B cell (primary cell): Measurements from ENCODE around the gene UNC13A. TPM values are rescaled to one million over a fixed set of nuclear protein-coding genes. Genes with fewer than 3 reads are reported as not detected.

Source experiments
- ATAC-seq: fragments of 200-7000 bp; cut with Tn5 transposase; one replicate; pipeline ENCODE4 v1.10.0; 2021; ENCODE audit warnings: low read depth, mild to moderate bottlenecking, moderate number of reproducible peaks, moderate library complexity
- CTCF ChIA-PET: fragments of 350-600 bp; sonication (Branson Sonifier 250); formaldehyde crosslinking; loops from one replicate; lab custom pipeline; 2021; ENCODE audit warnings: antibody characterized with exemption, inconsistent platforms; lab: Charles Lee
- POLR2A ChIA-PET: fragments of 350-600 bp; sonication (Branson Sonifier 250); formaldehyde crosslinking; loops from one replicate; lab custom pipeline; 2021; ENCODE audit warnings: antibody characterized with exemption; lab: Charles Lee
- DNase-seq: peaks from one replicate; pipeline ENCODE4 v3.0.0; 2013
- H2AFZ ChIP-seq: 2 replicates; pipeline ENCODE4 v1.6.1; 2012; ENCODE audit warnings: mild to moderate bottlenecking, low read depth, low read length; ENCODE audit not compliant: insufficient read depth, poor library complexity, severe bottlenecking
- H3K27ac ChIP-seq, 2 donors: 1 replicate in 1 of 2; 2 replicates in 1 of 2; pipeline ENCODE4 v1.5.1; 2012 to 2013; ENCODE audit warnings: low read length in 2 of 2, mild to moderate bottlenecking in 2 of 2, moderate library complexity in 1 of 2
- H3K27me3 ChIP-seq, 4 experiments: fragments of 200-600 bp in 1 of 4; sonication (generic) in 1 of 4; replicated peaks in 1 of 4; 1 replicate in 2 of 4; 2 replicates in 2 of 4; pipeline versions ENCODE4 v1.6.1 to v1.7.0; 2013 to 2016; ENCODE audit warnings: low read length in 3 of 4, mild to moderate bottlenecking in 2 of 4, mixed read lengths in 1 of 4, moderate library complexity in 1 of 4; ENCODE audit not compliant: insufficient read depth in 4 of 4, control insufficient read depth in 3 of 4; ENCODE audit errors: control extremely low read depth in 1 of 4
- H3K36me3 ChIP-seq, 2 experiments: replicated peaks in 1 of 2; 1 replicate in 1 of 2; 2 replicates in 1 of 2; pipeline versions ENCODE4 v1.6.1 to v1.7.1; 2013; ENCODE audit warnings: low read length in 1 of 2; ENCODE audit not compliant: insufficient read depth in 2 of 2, control insufficient read depth in 1 of 2; ENCODE audit errors: control extremely low read depth in 1 of 2, extremely low read depth in 1 of 2
- H3K4me1 ChIP-seq, 2 donors: fragments of 200-600 bp in 1 of 2; sonication (generic) in 1 of 2; 1 replicate in 1 of 2; 2 replicates in 1 of 2; pipeline versions ENCODE4 v1.5.1 to v1.6.1; 2013 to 2017; ENCODE audit warnings: low read length in 2 of 2; ENCODE audit not compliant: control insufficient read depth in 2 of 2, insufficient read depth in 2 of 2
- H3K4me2 ChIP-seq: replicated peaks from 2 replicates; pipeline ENCODE3; 2012; ENCODE audit warnings: mild to moderate bottlenecking, low read depth, low read length; ENCODE audit not compliant: poor library complexity, severe bottlenecking
- H3K4me3 ChIP-seq, 5 experiments: fragments of 200-600 bp in 1 of 5; sonication (generic) in 1 of 5; 1 replicate in 3 of 5; 2 replicates in 2 of 5; pipeline versions ENCODE4 v1.5.1 to v1.7.0; 2011 to 2016; ENCODE audit warnings: low read length in 4 of 5, mild to moderate bottlenecking in 4 of 5, low read depth in 2 of 5, control low read depth in 1 of 5, moderate library complexity in 1 of 5; ENCODE audit not compliant: insufficient read depth in 1 of 5; ENCODE audit errors: control extremely low read depth in 1 of 5, extremely low read depth in 1 of 5
- H3K79me2 ChIP-seq: fragments of 200-600 bp; sonication (generic); one replicate; pipeline ENCODE4 v1.6.0; 2016; ENCODE audit warnings: low read length; ENCODE audit not compliant: control insufficient read depth, insufficient read depth
- H3K9ac ChIP-seq: fragments of 200-600 bp; sonication (generic); 2 replicates; pipeline ENCODE4 v1.6.1; 2017; ENCODE audit warnings: mild to moderate bottlenecking, low read length, moderate library complexity
- H3K9me3 ChIP-seq, 3 donors: one replicate each; pipeline versions ENCODE4 v1.6.1 to v1.7.1; 2013; ENCODE audit warnings: low read length in 2 of 3; ENCODE audit not compliant: control insufficient read depth in 2 of 3, insufficient read depth in 1 of 3; ENCODE audit errors: control extremely low read depth in 1 of 3
- H4K20me1 ChIP-seq: 2 replicates; pipeline ENCODE4 v1.6.0; 2012; ENCODE audit warnings: mild to moderate bottlenecking, low read length; ENCODE audit not compliant: insufficient read depth, control insufficient read depth, poor library complexity, severe bottlenecking
- H3K27ac Mint-ChIP-seq: one replicate; pipeline ENCODE4 v1.8.0; 2021; ENCODE audit warnings: mixed read lengths
- H3K27me3 Mint-ChIP-seq: one replicate; pipeline ENCODE4 v1.8.0; 2021; ENCODE audit warnings: mixed read lengths
- H3K4me1 Mint-ChIP-seq: one replicate; pipeline ENCODE4 v1.8.0; 2021; ENCODE audit warnings: mixed read lengths
- H3K4me3 Mint-ChIP-seq: one replicate; pipeline ENCODE4 v1.8.0; 2021; ENCODE audit warnings: mixed read lengths
- H3K9me3 Mint-ChIP-seq: one replicate; pipeline ENCODE4 v1.8.0; 2022; ENCODE audit warnings: mixed read lengths; ENCODE audit not compliant: insufficient read depth
- CTCF ChIP-seq: fragments of 200-600 bp; IDR thresholded peaks from one replicate; pipeline ENCODE4 v1.8.0; 2022; ENCODE audit warnings: antibody characterized with exemption, mild to moderate bottlenecking
- EZH2 ChIP-seq: IDR thresholded peaks from 2 replicates; pipeline ENCODE4 v1.6.1; 2012; ENCODE audit warnings: borderline replicate concordance, low read depth, mild to moderate bottlenecking, moderate library complexity, low read length; ENCODE audit not compliant: insufficient read depth, poor library complexity, severe bottlenecking
- WGBS: methylation state at CpG from one replicate; pipeline ENCODE4 v1.1.5; 2013; ENCODE audit warnings: missing lambda C conversion rate; ENCODE audit not compliant: insufficient coverage; 5-methylcytosine and 5-hydroxymethylcytosine counted together
- intact Hi-C: fragments of 100-400 bp; cut with micrococcal nuclease; formaldehyde crosslinking; loops from one replicate; pipeline ENCODE4 v1.10.0; 2022
- polyA plus RNA-seq: library from polyadenylated mRNA; depleted of rRNA; stranded (reverse); fragments of >200 nt; gene quantifications from 2 replicates; pipeline ENCODE4 v1.2.3, GENCODE V29; 2012
- total RNA-seq, 2 donors: library from RNA; stranded (reverse); fragments of 120-200 nt in 1 of 2; gene quantifications; 1 replicate in 1 of 2; 2 replicates in 1 of 2; pipeline versions ENCODE4 v1.2.3 to v1.2.4, GENCODE V29; 2013 to 2022

The UNC13A gene
- total and polyA plus RNA-seq, 2 donors (not counting 1 experiment from before 2014, with no cell fraction given): 0.10 TPM; not detected in 1

- Histone ChIP-seq H3K4me2 (no peak overlapping the region), H3K4me3 (no peak overlapping the region), H2AFZ (no peak overlapping the region), H4K20me1 (peaks cover 8% of the 10 kb centered on the region), H3K36me3 (peaks cover 12 to 68% of the 10 kb centered on the region in 2 experiments), H3K27me3 (no peaks in the 10 kb centered on the region), H3K4me1 (no peaks in the 10 kb centered on the region), H3K27ac (no peak overlapping the region), H3K9me3 (no peaks in the 10 kb centered on the region), H3K9ac (no peak overlapping the region), H3K79me2 (peaks cover 18% of the 10 kb centered on the region)
- TF ChIP-seq EZH2 (no peak), CTCF (no peak)
- 88% methylated on average over 1 of the region's 1 CpG for WGBS
- intact Hi-C loops: no loop called here
- DNase-seq (no peak), ATAC-seq (no peak)
- ChIA-PET CTCF (interaction anchor here (0.6 to 2.0 kb wide), 2 partner anchors 72 to 338 kb away, joined by 3 to 6 read pairs; no protein-coding TSS in a partner anchor), POLR2A (no interaction called here)
- Mint-ChIP-seq H3K9me3 (no peaks in the 10 kb centered on the region), H3K4me3 (no peak overlapping the region), H3K27me3 (no peaks in the 10 kb centered on the region), H3K4me1 (no peaks in the 10 kb centered on the region), H3K27ac (no peak overlapping the region)
Observed at GRCh38 chr19:17567940-17568339, 120.2 kb downstream of the UNC13A start.

- ATAC-seq: no peak
- Histone ChIP-seq H3K4me3 (no peak overlapping the region), H4K20me1 (peaks cover 8% of the 10 kb centered on the region), H2AFZ (no peak overlapping the region), H3K4me1 (no peaks in the 10 kb centered on the region), H3K79me2 (peaks cover 19% of the 10 kb centered on the region), H3K9ac (no peak overlapping the region), H3K9me3 (no peaks in the 10 kb centered on the region), H3K27ac (no peak overlapping the region), H3K27me3 (no peaks in the 10 kb centered on the region), H3K36me3 (peaks cover 13 to 71% of the 10 kb centered on the region in 2 experiments), H3K4me2 (no peak overlapping the region)
- DNase-seq: no peak
- Mint-ChIP-seq H3K4me1 (peaks cover 2% of the 10 kb centered on the region), H3K9me3 (no peaks in the 10 kb centered on the region), H3K27ac (no peak overlapping the region), H3K27me3 (no peaks in the 10 kb centered on the region), H3K4me3 (no peak overlapping the region)
- WGBS: no CpG with 5 or more reads among the region's 3 CpGs
- TF ChIP-seq EZH2: no peak
- TF ChIP-seq CTCF: no peak
- intact Hi-C loops: no loop called here
- ChIA-PET CTCF (interaction anchor here (0.7 to 1.3 kb wide), 3 partner anchors 70 to 107 kb away, joined by 3 read pairs; no protein-coding TSS in a partner anchor), POLR2A (no interaction called here)
Observed at GRCh38 chr19:17565611-17566010, 122.5 kb downstream of the UNC13A start.
